Measurements from ENCODE around the gene DND1. TPM values are rescaled to one million over a fixed set of nuclear protein-coding genes. Genes with fewer than 3 reads are reported as not detected.
"Not testable (repeated sequence)": the region's sequence is repeated elsewhere in the genome, so short reads cannot be mapped to it uniquely, and the experiment has no call there.

DND1 gene
- total RNA-seq, 1 experiment from 2014 or later = 3.3 TPM

GRCh38 chr5:140671472-140672125, 1.8 kb downstream of the DND1 start:
- Mint-ChIP-seq H3K36me3 (peaks cover 56% of the 10 kb centered on the region), H3K9me3 (no peaks in the 10 kb centered on the region), H3K4me1 (peaks cover 7% of the 10 kb centered on the region), H3K4me3 (peak overlapping the region; percentile 39; the same call in 1 of the 2 replicates), H3K27ac (peak overlapping the region; percentile 36), H3K27me3 (ENCODE audit: low read depth) (no peaks in the 10 kb centered on the region)
- DNase-seq (ENCODE audit: low spot score) = no peak
- ChIA-PET POLR2A (interaction anchor here (0.7 kb wide), 1 partner anchor 1837 kb away, joined by 3 read pairs; no protein-coding TSS in a partner anchor), CTCF (interaction anchor here (1.6 kb wide), 1 partner anchor 37 kb away, joined by 4 read pairs; no protein-coding TSS in a partner anchor)
- TF ChIP-seq FOXP1 (CRISPR knock-in tag; IDR thresholded peaks at IDR 0.05; ENCODE audit: borderline replicate concordance) (no peak), USF2 (CRISPR knock-in tag; IDR thresholded peaks at IDR 0.05) (no peak), IRF2 (CRISPR knock-in tag; IDR thresholded peaks at IDR 0.05; ENCODE audit: borderline replicate concordance, low read depth) (no peak), SP1 (CRISPR knock-in tag; conservative IDR thresholded peaks at IDR 0.05) (no peak), ESRRA (CRISPR knock-in tag; IDR thresholded peaks at IDR 0.05; ENCODE audit: borderline replicate concordance) (no peak), ZNF263 (CRISPR knock-in tag; IDR thresholded peaks at IDR 0.05; ENCODE audit: low read depth) (no peak), ZNF512 (CRISPR knock-in tag; IDR thresholded peaks at IDR 0.05; ENCODE audit: borderline replicate concordance) (no peak), RORB (CRISPR knock-in tag; IDR thresholded peaks at IDR 0.05) (no peak), GTF2I (CRISPR knock-in tag; conservative IDR thresholded peaks at IDR 0.05) (no peak)
- TF ChIP-seq, protein P1, sequence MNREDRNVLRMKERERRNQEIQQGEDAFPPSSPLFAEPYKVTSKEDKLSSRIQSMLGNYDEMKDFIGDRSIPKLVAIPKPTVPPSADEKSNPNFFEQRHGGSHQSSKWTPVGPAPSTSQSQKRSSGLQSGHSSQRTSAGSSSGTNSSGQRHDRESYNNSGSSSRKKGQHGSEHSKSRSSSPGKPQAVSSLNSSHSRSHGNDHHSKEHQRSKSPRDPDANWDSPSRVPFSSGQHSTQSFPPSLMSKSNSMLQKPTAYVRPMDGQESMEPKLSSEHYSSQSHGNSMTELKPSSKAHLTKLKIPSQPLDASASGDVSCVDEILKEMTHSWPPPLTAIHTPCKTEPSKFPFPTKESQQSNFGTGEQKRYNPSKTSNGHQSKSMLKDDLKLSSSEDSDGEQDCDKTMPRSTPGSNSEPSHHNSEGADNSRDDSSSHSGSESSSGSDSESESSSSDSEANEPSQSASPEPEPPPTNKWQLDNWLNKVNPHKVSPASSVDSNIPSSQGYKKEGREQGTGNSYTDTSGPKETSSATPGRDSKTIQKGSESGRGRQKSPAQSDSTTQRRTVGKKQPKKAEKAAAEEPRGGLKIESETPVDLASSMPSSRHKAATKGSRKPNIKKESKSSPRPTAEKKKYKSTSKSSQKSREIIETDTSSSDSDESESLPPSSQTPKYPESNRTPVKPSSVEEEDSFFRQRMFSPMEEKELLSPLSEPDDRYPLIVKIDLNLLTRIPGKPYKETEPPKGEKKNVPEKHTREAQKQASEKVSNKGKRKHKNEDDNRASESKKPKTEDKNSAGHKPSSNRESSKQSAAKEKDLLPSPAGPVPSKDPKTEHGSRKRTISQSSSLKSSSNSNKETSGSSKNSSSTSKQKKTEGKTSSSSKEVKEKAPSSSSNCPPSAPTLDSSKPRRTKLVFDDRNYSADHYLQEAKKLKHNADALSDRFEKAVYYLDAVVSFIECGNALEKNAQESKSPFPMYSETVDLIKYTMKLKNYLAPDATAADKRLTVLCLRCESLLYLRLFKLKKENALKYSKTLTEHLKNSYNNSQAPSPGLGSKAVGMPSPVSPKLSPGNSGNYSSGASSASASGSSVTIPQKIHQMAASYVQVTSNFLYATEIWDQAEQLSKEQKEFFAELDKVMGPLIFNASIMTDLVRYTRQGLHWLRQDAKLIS (CRISPR knock-in tag; IDR thresholded peaks at IDR 0.05; ENCODE audit: borderline replicate concordance) = no peak
- TF ChIP-seq, protein P2, sequence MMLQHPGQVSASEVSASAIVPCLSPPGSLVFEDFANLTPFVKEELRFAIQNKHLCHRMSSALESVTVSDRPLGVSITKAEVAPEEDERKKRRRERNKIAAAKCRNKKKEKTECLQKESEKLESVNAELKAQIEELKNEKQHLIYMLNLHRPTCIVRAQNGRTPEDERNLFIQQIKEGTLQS (CRISPR knock-in tag; conservative IDR thresholded peaks at IDR 0.05) = no peak
- TF ChIP-seq, protein P3, sequence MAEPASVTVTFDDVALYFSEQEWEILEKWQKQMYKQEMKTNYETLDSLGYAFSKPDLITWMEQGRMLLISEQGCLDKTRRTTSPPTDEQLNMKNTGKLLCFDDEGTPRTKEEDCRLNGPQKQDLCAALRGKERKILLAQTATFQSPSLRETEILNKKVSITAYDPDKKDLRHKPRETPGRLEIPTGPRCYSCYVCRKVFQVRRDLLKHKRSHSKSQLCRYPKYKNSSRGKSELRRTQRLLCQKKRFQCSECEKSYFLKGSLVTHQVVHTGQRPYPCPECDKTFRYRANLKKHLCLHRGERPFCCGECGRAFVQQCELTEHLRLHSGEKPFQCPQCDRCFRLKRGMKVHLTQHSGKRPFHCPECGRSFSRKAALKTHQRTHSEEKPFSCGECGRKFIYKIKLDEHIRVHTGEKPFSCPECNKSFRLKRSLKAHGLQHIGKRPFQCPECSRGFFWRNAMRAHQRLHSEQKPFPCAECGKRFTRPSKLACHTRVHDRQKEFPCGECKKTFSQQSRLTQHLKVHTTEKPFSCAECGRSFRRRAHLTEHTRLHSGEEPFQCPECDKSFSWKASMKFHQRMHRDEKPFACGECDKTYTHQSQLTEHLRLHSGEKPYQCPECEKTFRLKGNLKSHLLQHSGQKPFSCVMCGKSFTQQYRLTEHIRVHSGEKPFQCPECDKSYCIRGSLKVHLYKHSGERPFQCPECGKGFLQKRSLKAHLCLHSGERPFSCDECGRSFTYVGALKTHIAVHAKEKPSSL (CRISPR knock-in tag; conservative IDR thresholded peaks at IDR 0.05) = no peak
- ATAC-seq = no peak; the same call in none of the 2 replicates

GRCh38 chr5:140671035-140671434, 2.3 kb downstream of the DND1 start:
- peaks cover 10% of the 10 kb centered on the region for H3K4me1 Mint-ChIP-seq
- H3K27me3 Mint-ChIP-seq (ENCODE audit: low read depth); H3K4me3 Mint-ChIP-seq; DNase-seq (ENCODE audit: low spot score); ATAC-seq; H3K27ac Mint-ChIP-seq; H3K9me3 Mint-ChIP-seq: not testable (repeated sequence)
- peaks cover 51% of the 10 kb centered on the region for H3K36me3 Mint-ChIP-seq
- ChIA-PET CTCF (interaction anchor here (1.6 kb wide), 1 partner anchor 36 kb away, joined by 4 read pairs; no protein-coding TSS in a partner anchor), POLR2A (interaction anchor here (0.5 kb wide), 1 partner anchor 58 kb away, joined by 4 read pairs; no protein-coding TSS in a partner anchor)
